Caco-2 (cell line): ENCODE measurements around the gene GRAMD1A. TPM values are rescaled to one million over a fixed set of nuclear protein-coding genes. Genes with fewer than 3 reads are reported as not detected.

Experiments used
- BruUV-seq: library from RNA; stranded (reverse); fragments of 400-500 nt; replicated peaks from 2 replicates; lab custom pipeline; 2021; lab: Mats Ljungman, UMichigan
- CTCF ChIA-PET: fragments of 300-600 bp; sonication (Branson Sonifier 250); formaldehyde crosslinking; loops from one replicate; lab custom pipeline; 2022; ENCODE audit warnings: antibody characterized with exemption; lab: Charles Lee
- POLR2A ChIA-PET: fragments of 300-600 bp; sonication (Branson Sonifier 250); formaldehyde crosslinking; loops from one replicate; lab custom pipeline; 2022; ENCODE audit warnings: antibody characterized with exemption; lab: Charles Lee
- DNase-seq, 2 experiments: peaks; one replicate each; pipeline versions ENCODE4 v3.0.0 to v3.0.0-alpha.2; 2020 to 2022
- H3K27me3 ChIP-seq: replicated peaks from 2 replicates; pipeline ENCODE4 v1.6.0; 2011; ENCODE audit warnings: low read length; ENCODE audit not compliant: control insufficient read depth, insufficient read depth
- H3K36me3 ChIP-seq: 2 replicates; pipeline ENCODE4 v1.5.1; 2011; ENCODE audit warnings: low read length; ENCODE audit not compliant: control insufficient read depth, insufficient read depth
- H3K4me1 ChIP-seq: fragments of 250-450 bp; sonication (Bioruptor Pico); 2 replicates; pipeline ENCODE4 v1.5.1; 2020; ENCODE audit warnings: mild to moderate bottlenecking
- H3K4me3 ChIP-seq: 2 replicates; pipeline ENCODE4 v1.5.1; 2011; ENCODE audit warnings: low read depth, mild to moderate bottlenecking, control low read depth, low read length
- H3K9me3 ChIP-seq: fragments of 250-450 bp; sonication (Bioruptor Pico); 2 replicates; pipeline ENCODE4 v1.5.1; 2020; ENCODE audit warnings: mild to moderate bottlenecking, moderate library complexity
- H3K27ac Mint-ChIP-seq: one replicate; pipeline ENCODE4 v1.8.0; 2022; ENCODE audit warnings: mixed read lengths; ENCODE audit not compliant: unreplicated experiment
- H3K27me3 Mint-ChIP-seq: one replicate; pipeline ENCODE4 v1.8.0; 2022; ENCODE audit warnings: mixed read lengths; ENCODE audit not compliant: insufficient read depth, unreplicated experiment
- H3K36me3 Mint-ChIP-seq: one replicate; pipeline ENCODE4 v1.8.0; 2022; ENCODE audit warnings: mild to moderate bottlenecking, mixed read lengths; ENCODE audit not compliant: insufficient read depth, unreplicated experiment
- H3K4me1 Mint-ChIP-seq: one replicate; pipeline ENCODE4 v1.8.0; 2022; ENCODE audit warnings: low read depth, mixed read lengths; ENCODE audit not compliant: unreplicated experiment
- H3K4me3 Mint-ChIP-seq: one replicate; pipeline ENCODE4 v1.8.0; 2022; ENCODE audit warnings: mild to moderate bottlenecking, moderate library complexity, mixed read lengths; ENCODE audit not compliant: unreplicated experiment
- H3K9me3 Mint-ChIP-seq: one replicate; pipeline ENCODE4 v1.8.0; 2022; ENCODE audit warnings: mixed read lengths; ENCODE audit not compliant: unreplicated experiment
- intact Hi-C: fragments of 100-400 bp; cut with micrococcal nuclease; formaldehyde crosslinking; loops from one replicate; pipeline ENCODE4 v1.10.0; 2022; ENCODE audit not compliant: unreplicated experiment
- total RNA-seq: library from RNA; stranded (reverse); gene quantifications from 2 replicates; pipeline ENCODE4 v1.2.3, GENCODE V29; 2022
- TF ChIP-seq, protein P1 (sequence below), 2 experiments: fragments of 200-600 bp in 1 of 2; IDR thresholded peaks; 1 replicate in 1 of 2; 2 replicates in 1 of 2; pipeline versions ENCODE4 v1.5.1 to v1.8.0; 2011 to 2022; ENCODE audit warnings: antibody characterized with exemption in 1 of 2, control low read depth in 1 of 2, inconsistent platforms in 1 of 2, low read depth in 1 of 2, low read length in 1 of 2, mild to moderate bottlenecking in 1 of 2, moderate library complexity in 1 of 2; ENCODE audit not compliant: insufficient read depth in 1 of 2, severe bottlenecking in 1 of 2, unreplicated experiment in 1 of 2

The GRAMD1A gene
- total RNA-seq, 1 experiment from 2014 or later: 110 TPM

DNA sequence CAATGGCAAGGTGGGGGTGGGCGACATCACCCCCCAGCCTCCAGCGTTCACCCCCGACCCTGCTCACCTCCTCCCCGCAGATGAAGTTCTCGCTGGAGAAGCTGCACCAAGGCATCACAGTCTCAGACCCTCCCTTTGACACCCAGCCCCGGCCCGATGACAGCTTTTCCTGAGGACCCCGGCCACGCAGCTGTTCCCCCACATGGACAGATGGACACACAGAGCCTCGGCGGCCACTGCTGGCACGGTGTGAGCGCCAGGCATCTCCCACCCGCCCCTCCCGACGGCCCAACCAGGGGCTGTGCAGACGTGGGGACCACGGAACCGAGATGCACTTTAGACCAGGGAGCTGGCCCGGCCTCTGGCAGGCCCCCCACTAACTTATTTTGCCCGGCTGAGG, 25.8 kb downstream of the GRAMD1A start:
- H3K4me1 Mint-ChIP-seq: peaks cover under 1% of the 10 kb centered on the region
- Histone ChIP-seq H3K36me3 (peaks cover 5% of the 10 kb centered on the region), H3K4me3 (no peak overlapping the region), H3K9me3 (no peaks in the 10 kb centered on the region), H3K4me1 (peaks cover 4% of the 10 kb centered on the region; the same call in 1 of the 2 replicates), H3K27me3 (no peaks in the 10 kb centered on the region)
- H3K4me3 Mint-ChIP-seq: no peak overlapping the region
- BruUV-seq: no TSS peak
- ChIA-PET POLR2A (no interaction called here), CTCF (no interaction called here)
- H3K27me3 Mint-ChIP-seq: no peaks in the 10 kb centered on the region
- no peaks in the 10 kb centered on the region for H3K9me3 Mint-ChIP-seq
- TF ChIP-seq, protein P1, sequence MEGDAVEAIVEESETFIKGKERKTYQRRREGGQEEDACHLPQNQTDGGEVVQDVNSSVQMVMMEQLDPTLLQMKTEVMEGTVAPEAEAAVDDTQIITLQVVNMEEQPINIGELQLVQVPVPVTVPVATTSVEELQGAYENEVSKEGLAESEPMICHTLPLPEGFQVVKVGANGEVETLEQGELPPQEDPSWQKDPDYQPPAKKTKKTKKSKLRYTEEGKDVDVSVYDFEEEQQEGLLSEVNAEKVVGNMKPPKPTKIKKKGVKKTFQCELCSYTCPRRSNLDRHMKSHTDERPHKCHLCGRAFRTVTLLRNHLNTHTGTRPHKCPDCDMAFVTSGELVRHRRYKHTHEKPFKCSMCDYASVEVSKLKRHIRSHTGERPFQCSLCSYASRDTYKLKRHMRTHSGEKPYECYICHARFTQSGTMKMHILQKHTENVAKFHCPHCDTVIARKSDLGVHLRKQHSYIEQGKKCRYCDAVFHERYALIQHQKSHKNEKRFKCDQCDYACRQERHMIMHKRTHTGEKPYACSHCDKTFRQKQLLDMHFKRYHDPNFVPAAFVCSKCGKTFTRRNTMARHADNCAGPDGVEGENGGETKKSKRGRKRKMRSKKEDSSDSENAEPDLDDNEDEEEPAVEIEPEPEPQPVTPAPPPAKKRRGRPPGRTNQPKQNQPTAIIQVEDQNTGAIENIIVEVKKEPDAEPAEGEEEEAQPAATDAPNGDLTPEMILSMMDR (IDR thresholded peaks at IDR 0.05; ENCODE audit: insufficient read depth in 1 of 2, low read depth in 1 of 2, low read length in 1 of 2, severe bottlenecking in 1 of 2, unreplicated experiment in 1 of 2): no peak
- intact Hi-C loops: no loop called here
- H3K36me3 Mint-ChIP-seq: peaks cover 77% of the 10 kb centered on the region
- DNase-seq: no peak
- H3K27ac Mint-ChIP-seq: no peak overlapping the region

DNA sequence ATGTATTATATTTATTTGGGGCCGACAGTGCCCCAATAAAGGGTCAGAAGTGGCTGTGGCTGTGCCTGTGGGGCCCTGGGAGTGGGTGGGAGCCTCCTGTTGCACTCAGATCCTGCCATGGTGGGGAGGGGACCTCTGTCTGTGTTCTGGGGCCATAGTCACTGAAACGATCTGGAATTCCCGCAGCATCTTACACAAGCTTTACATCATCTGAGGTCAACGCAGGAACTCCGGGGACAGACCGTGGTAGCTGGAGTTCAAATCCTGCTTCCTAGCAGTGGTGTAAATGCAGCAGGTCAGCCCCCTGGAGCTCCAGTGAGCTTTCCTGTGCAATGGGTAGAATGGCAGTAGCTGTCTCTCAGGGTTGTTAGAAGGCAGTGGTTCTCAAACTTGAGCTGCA, 26.3 kb downstream of the GRAMD1A start:
- TF ChIP-seq, protein P1 (IDR thresholded peaks at IDR 0.05; ENCODE audit: insufficient read depth in 1 of 2, low read depth in 1 of 2, low read length in 1 of 2, severe bottlenecking in 1 of 2, unreplicated experiment in 1 of 2): no peak
- Mint-ChIP-seq H3K27me3 (peaks cover 4% of the 10 kb centered on the region), H3K36me3 (peaks cover 78% of the 10 kb centered on the region), H3K9me3 (no peaks in the 10 kb centered on the region), H3K4me3 (no peak overlapping the region), H3K4me1 (peaks cover 5% of the 10 kb centered on the region), H3K27ac (no peak overlapping the region)
- POLR2A ChIA-PET: no interaction called here
- CTCF ChIA-PET: no interaction called here
- no peaks in the 10 kb centered on the region for H3K9me3 ChIP-seq
- DNase-seq: peak in 1 of 2 experiments; percentile 30
- peaks cover 5% of the 10 kb centered on the region for H3K36me3 ChIP-seq
- intact Hi-C loops: no loop called here
- no peak overlapping the region for H3K4me3 ChIP-seq
- H3K4me1 ChIP-seq: peaks cover 8% of the 10 kb centered on the region; the same call in 1 of the 2 replicates
- no TSS peak for BruUV-seq
- H3K27me3 ChIP-seq: no peaks in the 10 kb centered on the region

DNA sequence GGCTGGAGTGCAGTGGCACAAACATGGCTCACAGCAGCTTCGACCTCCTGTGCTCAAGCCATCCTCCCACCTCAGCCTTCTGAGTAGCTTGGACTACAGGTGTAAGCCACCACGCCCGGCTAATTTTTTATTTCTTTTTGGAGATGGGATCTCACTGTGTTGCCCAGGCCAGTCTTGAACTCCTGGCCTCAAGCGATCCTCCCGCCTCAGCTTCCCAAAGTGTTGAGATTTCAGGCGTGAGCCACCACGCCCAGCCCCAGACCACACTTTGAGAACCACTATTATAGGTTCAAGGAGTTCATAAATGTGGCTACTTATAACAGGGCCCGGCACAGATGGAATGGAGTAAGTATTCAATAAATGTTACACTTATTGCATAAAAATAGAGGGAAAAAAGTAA, 26.9 kb downstream of the GRAMD1A start:
- H3K4me3 Mint-ChIP-seq: no peak overlapping the region
- CTCF ChIA-PET: no interaction called here
- BruUV-seq: no TSS peak
- peaks cover 8% of the 10 kb centered on the region for H3K4me1 Mint-ChIP-seq
- H3K36me3 Mint-ChIP-seq: peaks cover 75% of the 10 kb centered on the region
- Histone ChIP-seq H3K36me3 (peaks cover 3% of the 10 kb centered on the region), H3K4me1 (peaks cover 10% of the 10 kb centered on the region; the same call in 1 of the 2 replicates), H3K9me3 (no peaks in the 10 kb centered on the region), H3K4me3 (no peak overlapping the region), H3K27me3 (no peaks in the 10 kb centered on the region)
- DNase-seq: no peak
- TF ChIP-seq, protein P1 (IDR thresholded peaks at IDR 0.05; ENCODE audit: insufficient read depth in 1 of 2, low read depth in 1 of 2, low read length in 1 of 2, severe bottlenecking in 1 of 2, unreplicated experiment in 1 of 2): no peak
- no peak overlapping the region for H3K27ac Mint-ChIP-seq
- peaks cover 6% of the 10 kb centered on the region for H3K27me3 Mint-ChIP-seq
- intact Hi-C loops: no loop called here
- POLR2A ChIA-PET: no interaction called here
- no peaks in the 10 kb centered on the region for H3K9me3 Mint-ChIP-seq
